K562 (cell line): Measurements from ENCODE around the gene ADGRF5. TPM values are rescaled to one million over a fixed set of nuclear protein-coding genes. Genes with fewer than 3 reads are reported as not detected.

Source experiments
- ATAC-seq: fragments of 200-7000 bp; cut with Tn5 transposase; 3 replicates; pipeline ENCODE4 v1.9.1; 2020; ENCODE audit warnings: moderate library complexity
- BruUV-seq: library from RNA; stranded (reverse); fragments of 400-500 nt; replicated peaks from 2 replicates; lab custom pipeline; 2021; lab: Mats Ljungman, UMichigan
- CTCF ChIA-PET: fragments of 300-600 bp; formaldehyde crosslinking; extraction: SDS; loops from one replicate; lab custom pipeline; 2021; ENCODE audit warnings: low intra/inter-chr PET ratio; lab: Yijun Ruan, JAX
- POLR2A ChIA-PET: fragments of 300-600, 350-650 bp; sonication (Branson Sonifier 250); formaldehyde crosslinking; extraction: SDS; loops from one replicate; lab custom pipeline; 2021; ENCODE audit warnings: antibody characterized with exemption, inconsistent platforms; lab: Yijun Ruan, JAX
- DNase-seq, 4 experiments: peaks; one replicate each; pipeline versions ENCODE4 v3.0.0 to v3.0.0-alpha.2; 2011 to 2018; ENCODE audit warnings: low spot score in 3 of 4, mixed read lengths in 3 of 4; ENCODE audit errors: extremely low read depth in 1 of 4
- FAIRE-seq: peaks from 2 replicates; lab custom pipeline; 2011; peaks lifted over from hg19 to GRCh38; lab: Jason Lieb, UNC
- H2AFZ ChIP-seq: 2 replicates; pipeline ENCODE4 v1.6.0; 2011; ENCODE audit warnings: low read depth, low read length, control low read depth, inconsistent platforms
- H3K27ac ChIP-seq: fragments of 200-600 bp; 3 replicates; pipeline ENCODE4 v1.8.0; 2011; ENCODE audit warnings: low read depth, mild to moderate bottlenecking, control low read depth, inconsistent platforms, low read length, moderate library complexity, mixed read lengths; ENCODE audit errors: extremely low read depth
- H3K27me3 ChIP-seq, 2 experiments: fragments of 300-600 bp in 1 of 2; 2 replicates in 1 of 2; 3 replicates in 1 of 2; pipeline versions ENCODE4 v1.6.0 to v1.8.0; 2011; ENCODE audit warnings: inconsistent platforms in 2 of 2, low read length in 2 of 2, mild to moderate bottlenecking in 1 of 2, mixed read lengths in 1 of 2, moderate library complexity in 1 of 2; ENCODE audit not compliant: control insufficient read depth in 2 of 2, insufficient read depth in 2 of 2
- H3K36me3 ChIP-seq: fragments of 300-600 bp; 3 replicates; pipeline ENCODE4 v1.8.0; 2011; ENCODE audit warnings: mild to moderate bottlenecking, low read length, inconsistent platforms; ENCODE audit not compliant: control insufficient read depth, insufficient read depth
- H3K4me1 ChIP-seq, 2 experiments: fragments of 200-600 bp in 1 of 2; replicated peaks in 1 of 2; 2 replicates in 1 of 2; 3 replicates in 1 of 2; pipeline versions ENCODE4 v1.5.1 to v1.8.0; 2011; ENCODE audit warnings: inconsistent platforms in 2 of 2, low read length in 2 of 2, mild to moderate bottlenecking in 1 of 2, mixed read lengths in 1 of 2, moderate library complexity in 1 of 2; ENCODE audit not compliant: control insufficient read depth in 2 of 2, insufficient read depth in 2 of 2
- H3K4me2 ChIP-seq: 2 replicates; pipeline ENCODE4 v1.6.1; 2011; ENCODE audit warnings: low read length, control low read depth, inconsistent platforms, mixed read lengths; ENCODE audit not compliant: insufficient read depth
- H3K4me3 ChIP-seq: fragments of 200-600 bp; sonication (generic), shearing (Covaris generic); 2 replicates; pipeline ENCODE4 v1.5.1; 2016; ENCODE audit warnings: control low read depth, inconsistent platforms
- H3K79me2 ChIP-seq: fragments of 200-600 bp; 3 replicates; pipeline ENCODE4 v1.8.0; 2011; ENCODE audit warnings: low read length, inconsistent platforms; ENCODE audit not compliant: control insufficient read depth, insufficient read depth
- H3K9ac ChIP-seq, 2 experiments: 2 replicates each; pipeline versions ENCODE4 v1.6.0 to v1.6.1; 2011; ENCODE audit warnings: low read depth in 2 of 2, low read length in 2 of 2, control low read depth in 1 of 2, inconsistent platforms in 1 of 2, mild to moderate bottlenecking in 1 of 2, mixed read lengths in 1 of 2; ENCODE audit not compliant: insufficient read depth in 1 of 2
- H3K9me1 ChIP-seq: one replicate; pipeline ENCODE4 v1.6.0; 2011; ENCODE audit warnings: inconsistent platforms, mild to moderate bottlenecking, low read length, moderate library complexity; ENCODE audit not compliant: control insufficient read depth, insufficient read depth
- H3K9me3 ChIP-seq: replicated peaks from 2 replicates; pipeline ENCODE4 v1.5.1; 2011; ENCODE audit warnings: low read depth, low read length, inconsistent platforms; ENCODE audit not compliant: control insufficient read depth, insufficient read depth
- H4K20me1 ChIP-seq: replicated peaks from 2 replicates; pipeline ENCODE4 v1.6.1; 2011; ENCODE audit warnings: low read length, inconsistent platforms, mixed read lengths; ENCODE audit not compliant: control insufficient read depth, insufficient read depth
- ARID2 ChIP-seq: fragments of 450-650 bp; IDR thresholded peaks from 2 replicates; pipeline ENCODE4 v1.6.1; 2017; ENCODE audit warnings: antibody characterized with exemption, mild to moderate bottlenecking
- ARID3A ChIP-seq: IDR thresholded peaks from 2 replicates; pipeline ENCODE4 v1.6.1; 2012; ENCODE audit warnings: low read depth, low read length, improper control_type of control experiment, borderline replicate concordance
- GABPB2 ChIP-seq: fragments of 250-450 bp; sonication (Bioruptor Pico); conservative IDR thresholded peaks from 2 replicates; pipeline ENCODE4 v1.5.1; 2021; ENCODE audit warnings: mild to moderate bottlenecking
- GTF2B ChIP-seq: IDR thresholded peaks from 2 replicates; pipeline ENCODE4 v1.6.1; 2011; ENCODE audit not compliant: insufficient read length; ENCODE audit errors: extremely low read depth
- HDAC1 ChIP-seq, 2 experiments: fragments of 450-650 bp; IDR thresholded peaks; 2 replicates each; pipeline ENCODE4 v1.6.1; 2016 to 2017; ENCODE audit warnings: inconsistent platforms in 1 of 2, mild to moderate bottlenecking in 1 of 2, moderate library complexity in 1 of 2
- HDAC3 ChIP-seq: fragments of 450-650 bp; IDR thresholded peaks from 2 replicates; pipeline ENCODE4 v1.6.1; 2018; ENCODE audit warnings: borderline replicate concordance, mild to moderate bottlenecking, moderate library complexity; ENCODE audit not compliant: partially characterized antibody
- OTX1 ChIP-seq: fragments of 450-650 bp; formaldehyde crosslinking; IDR thresholded peaks from 2 replicates; pipeline ENCODE4 v1.4.0; 2022; ENCODE audit warnings: mild to moderate bottlenecking
- PHB2 ChIP-seq: fragments of 450-650 bp; IDR thresholded peaks from 2 replicates; pipeline ENCODE4 v1.6.1; 2017; ENCODE audit warnings: low read depth
- PRPF4 ChIP-seq: fragments of 200-400 bp; formaldehyde crosslinking; IDR thresholded peaks from one replicate; pipeline ENCODE4 v1.6.1; 2017; ENCODE audit warnings: low read length, low read depth, mild to moderate bottlenecking; ENCODE audit not compliant: insufficient read depth, poor library complexity, severe bottlenecking
- SIN3A ChIP-seq, 2 experiments: fragments of 150-350 bp in 1 of 2; IDR thresholded peaks; 2 replicates each; pipeline ENCODE4 v1.6.1; 2011 to 2016; ENCODE audit warnings: borderline replicate concordance in 2 of 2, low read depth in 2 of 2, low read length in 2 of 2, mild to moderate bottlenecking in 2 of 2, moderate library complexity in 2 of 2; ENCODE audit not compliant: control insufficient read depth in 1 of 2
- SUPT5H ChIP-seq: fragments of 450-650 bp; IDR thresholded peaks from 2 replicates; pipeline ENCODE4 v1.6.1; 2016
- ZNF551 ChIP-seq: fragments of 250-450 bp; sonication (Bioruptor Pico); IDR thresholded peaks from 2 replicates; pipeline ENCODE4 v1.5.0; 2021; ENCODE audit warnings: mild to moderate bottlenecking, moderate library complexity
- ZNF644 ChIP-seq: fragments of 200-800 bp; sonication (Bioruptor generic); IDR thresholded peaks from 2 replicates; pipeline ENCODE4 v1.6.1; 2016; ENCODE audit warnings: low read depth, missing genetic modification characterization, missing compliant biosample characterization
- WGBS: fragments of 100-300 bp; shearing (Covaris generic); methylation state at CpG from one replicate; pipeline ENCODE4 v1.1.6; 2016; ENCODE audit warnings: low coverage, mixed read lengths; ENCODE audit not compliant: insufficient coverage; ENCODE audit errors: missing lambda C conversion rate; 5-methylcytosine and 5-hydroxymethylcytosine counted together
- in situ Hi-C: fragments of 300-500 bp; cut with MboI; formaldehyde crosslinking; loops from 4 replicates; pipeline ENCODE4 v1.15.0; 2018; ENCODE audit warnings: inconsistent platforms, mixed read lengths
- intact Hi-C: fragments of 100-400 bp; cut with micrococcal nuclease; formaldehyde crosslinking; loops from 2 replicates; pipeline ENCODE4 v1.14.2; 2022
- polyA plus RNA-seq, 8 experiments: library from polyadenylated mRNA; depleted of rRNA in 4 of 8; stranded (reverse) in 5 of 8; unstranded in 3 of 8; fragments of >200 nt; fragmentation: Nextera tagmentation in 2 of 8; fragmentation: Illumina TruSeq in 1 of 8; extraction: Ambion mirVana in 2 of 8; extraction: Trizol in 1 of 8; gene quantifications; 2 replicates each; pipeline versions ENCODE4 v1.2.1 to v1.2.3, GENCODE V29; 2011 to 2014; ENCODE audit warnings: inconsistent platforms in 1 of 8, missing spikeins in 1 of 8
- total RNA-seq, 7 experiments: library from RNA; depleted of rRNA in 6 of 7; stranded (reverse); fragments of >200 nt in 6 of 7; fragmentation: Illumina TruSeq in 2 of 7; extraction: Trizol in 2 of 7; gene quantifications; 2 replicates each; pipeline versions ENCODE4 v1.2.1 to v1.2.3, GENCODE V29; 2011 to 2021; ENCODE audit warnings: low replicate concordance in 1 of 7

Gene ADGRF5
- total and polyA plus RNA-seq, 9 of the 15 experiments (the other 6 are each of a cell fraction or from before 2014, with no cell fraction given): 0.07 TPM; not detected in 8

GRCh38 chr6:46932526-46933319, 11.0 kb upstream of the ADGRF5 start:
- no peak for TF ChIP-seq GTF2B
- TF ChIP-seq ZNF551 (CRISPR knock-in tag): no peak
- FAIRE-seq: no peak
- CTCF ChIA-PET: no interaction called here

GRCh38 chr6:46931416-46931815, 9.7 kb upstream of the ADGRF5 start:
- Histone ChIP-seq H3K4me1 (no peaks in the 10 kb centered on the region), H3K27ac (no peak overlapping the region), H3K9me3 (no peaks in the 10 kb centered on the region), H3K36me3 (no peaks in the 10 kb centered on the region), H3K79me2 (no peaks in the 10 kb centered on the region), H3K4me2 (no peak overlapping the region), H3K27me3 (peaks cover 0 to 14% of the 10 kb centered on the region in 2 experiments; a peak in 3 of 5 replicates), H3K4me3 (no peak overlapping the region), H3K9ac (no peak overlapping the region), H2AFZ (no peak overlapping the region), H4K20me1 (no peaks in the 10 kb centered on the region), H3K9me1 (no peaks in the 10 kb centered on the region)
- BruUV-seq: no TSS peak
- 3% methylated on average over 2 of the region's 2 CpGs for WGBS
- ChIA-PET CTCF (no interaction called here), POLR2A (no interaction called here)
- FAIRE-seq: no peak
- no peak for DNase-seq
- intact Hi-C loops (no loop called here), in situ Hi-C loops (no loop called here)
- no peak for ATAC-seq
- TF ChIP-seq HDAC1 (IDR thresholded peaks at IDR 0.05) (no peak), HDAC3 (no peak), ARID3A (no peak), ZNF644 (tag) (no peak), GABPB2 (CRISPR knock-in tag) (no peak), PRPF4 (no peak), OTX1 (no peak), PHB2 (no peak), SIN3A (IDR thresholded peaks at IDR 0.05; ENCODE audit: borderline replicate concordance in 2 of 2, control insufficient read depth in 1 of 2, low read depth in 2 of 2, low read length in 2 of 2) (no peak), ARID2 (no peak), SUPT5H (no peak)

More at GRCh38 chr6:46932526-46933319, 11.0 kb upstream of the ADGRF5 start:
- no peak overlapping the region for H3K4me2 ChIP-seq
- no peak overlapping the region for H3K4me3 ChIP-seq
- no peaks in the 10 kb centered on the region for H3K9me3 ChIP-seq
- under 1% methylated on average over 10 of the region's 10 CpGs for WGBS
- H3K27ac ChIP-seq: no peak overlapping the region
- peaks cover 0 to 18% of the 10 kb centered on the region in 2 experiments; a peak in 3 of 5 replicates for H3K27me3 ChIP-seq
- H3K79me2 ChIP-seq: no peaks in the 10 kb centered on the region
- H3K36me3 ChIP-seq: no peaks in the 10 kb centered on the region
- H4K20me1 ChIP-seq: no peaks in the 10 kb centered on the region
- DNase-seq: no peak
- POLR2A ChIA-PET: no interaction called here
- H3K4me1 ChIP-seq: no peaks in the 10 kb centered on the region
- intact Hi-C loops (no loop called here), in situ Hi-C loops (no loop called here)
- H2AFZ ChIP-seq: no peak overlapping the region
- no peak overlapping the region for H3K9ac ChIP-seq
- no peaks in the 10 kb centered on the region for H3K9me1 ChIP-seq
- no TSS peak for BruUV-seq
- no peak for ATAC-seq
